NK-92 treated with Interleukin-12 subunit alpha and Interleukin-12 subunit beta, amount 100 ng/mL, for 24 hours (cell line): ENCODE data around the gene TEAD1.

Experiments
- DNase-seq: peaks from one replicate; lab custom pipeline; 2025; lab: John Stamatoyannopoulos, UW

Gene TEAD1

DNA sequence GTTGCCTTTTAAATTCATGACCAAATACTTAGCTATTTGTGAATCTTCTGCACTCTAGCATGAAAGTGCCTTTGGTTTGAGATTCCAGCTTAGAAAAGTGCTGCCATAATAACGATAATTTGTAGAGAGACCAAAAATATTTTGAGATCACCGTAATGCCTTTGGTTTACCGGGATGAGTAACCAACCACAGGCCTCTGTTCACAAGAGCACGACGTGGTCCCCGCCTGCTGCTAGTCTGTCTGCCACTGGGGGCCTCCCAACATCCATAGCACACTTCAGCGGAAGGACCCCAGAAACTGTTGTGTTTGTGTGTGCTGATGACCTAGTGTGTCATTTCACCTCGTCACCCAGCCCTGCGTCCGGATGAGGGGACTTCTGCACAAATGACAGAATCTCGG lies 267.9 kb downstream of the TEAD1 start:
- DNase-seq: no peak

DNA sequence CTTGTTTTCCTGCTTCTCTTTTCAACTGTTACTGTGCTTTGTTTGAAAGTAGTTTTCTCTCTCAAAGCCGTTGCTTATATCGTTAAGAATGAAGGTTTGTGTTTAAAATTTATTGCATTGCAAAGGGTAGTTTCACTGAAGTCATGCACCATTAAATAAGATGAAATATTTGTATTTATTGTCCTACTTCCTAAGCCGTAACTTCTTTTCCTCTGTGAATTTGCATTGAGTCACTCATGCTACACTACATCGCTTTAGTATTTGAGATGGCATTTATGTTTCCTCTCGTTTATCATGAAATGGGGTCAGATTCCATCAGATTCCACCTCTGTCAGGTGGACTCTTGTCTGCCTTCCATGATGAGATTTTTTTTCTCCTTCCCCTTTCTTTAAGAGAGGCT lies 269.1 kb downstream of the TEAD1 start:
- DNase-seq: no peak

DNA sequence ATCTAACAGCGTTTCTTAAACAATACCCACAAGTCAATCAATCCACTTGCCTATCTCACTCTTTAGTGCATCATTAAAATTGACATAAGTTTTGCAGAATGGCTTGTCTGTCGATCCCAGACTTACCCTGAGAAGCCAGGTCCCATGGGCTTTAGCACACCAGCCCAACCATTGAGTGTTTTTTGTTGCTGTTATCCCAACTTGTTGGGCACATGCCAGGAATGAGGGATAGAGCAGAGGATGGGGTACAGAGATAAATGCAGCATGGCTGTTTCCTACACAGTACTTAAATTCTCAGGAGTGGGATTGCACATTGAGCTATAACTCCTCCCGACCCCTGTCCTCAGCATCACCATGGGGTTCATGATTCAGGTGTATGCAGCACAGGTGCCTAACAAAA lies 270.7 kb downstream of the TEAD1 start:
- DNase-seq: no peak

DNA sequence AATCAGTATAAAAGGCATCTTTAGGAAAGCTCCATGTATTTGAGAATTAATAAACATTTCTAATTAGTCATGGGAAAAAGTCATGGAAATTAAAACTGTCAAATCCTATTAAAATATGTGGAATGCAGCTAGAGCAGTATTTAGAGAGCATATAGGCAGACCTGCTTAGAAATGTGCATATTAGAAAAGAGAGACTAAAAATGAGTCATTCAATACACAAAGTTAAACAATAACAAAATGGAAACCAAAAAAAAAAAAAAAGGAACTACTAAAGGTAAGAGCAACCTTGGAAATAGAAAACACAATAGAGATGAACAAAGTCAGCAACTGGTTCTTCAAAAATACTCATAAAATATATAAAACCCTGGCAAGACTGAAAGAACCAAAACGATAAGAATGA lies 275.2 kb downstream of the TEAD1 start:
- no peak for DNase-seq

DNA sequence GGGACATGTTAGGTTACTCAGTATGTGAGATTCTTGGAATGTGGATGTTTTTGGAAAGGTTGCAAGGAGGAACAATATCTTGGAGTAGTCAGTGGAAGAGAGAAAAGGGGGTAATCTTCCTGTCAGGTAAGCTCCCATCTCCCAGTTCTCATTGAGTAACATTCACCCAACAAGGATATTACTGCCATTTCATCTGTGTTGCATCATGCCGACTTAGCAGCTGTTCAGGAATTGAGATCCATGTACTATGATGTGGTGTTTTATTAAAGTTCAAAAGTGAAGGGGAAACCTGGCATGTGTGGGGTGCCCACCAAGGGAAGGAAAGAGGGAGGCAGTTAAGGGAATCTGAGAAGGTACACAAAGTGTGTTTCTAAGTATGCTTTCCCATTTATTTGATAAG lies 276.4 kb downstream of the TEAD1 start:
- DNase-seq: no peak

DNA sequence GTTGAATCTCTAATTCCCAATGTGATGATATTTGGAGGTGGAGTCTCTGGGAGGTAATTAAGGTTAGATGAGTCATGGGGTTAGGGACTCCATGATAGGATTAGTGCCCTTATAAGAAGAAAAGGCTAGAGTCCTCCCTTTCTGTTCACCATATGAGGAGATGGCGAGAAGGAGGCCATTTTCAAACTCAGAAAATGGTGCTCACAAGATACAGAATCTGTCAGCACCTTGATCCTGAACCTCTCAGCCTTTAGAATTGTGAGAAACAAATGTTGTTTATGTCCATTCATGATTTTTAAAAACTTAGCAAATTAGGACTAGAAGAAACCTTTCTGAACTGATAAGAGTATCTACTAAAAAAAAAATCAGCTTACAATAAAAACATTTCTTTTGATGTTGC lies 277.2 kb downstream of the TEAD1 start:
- DNase-seq: no peak

DNA sequence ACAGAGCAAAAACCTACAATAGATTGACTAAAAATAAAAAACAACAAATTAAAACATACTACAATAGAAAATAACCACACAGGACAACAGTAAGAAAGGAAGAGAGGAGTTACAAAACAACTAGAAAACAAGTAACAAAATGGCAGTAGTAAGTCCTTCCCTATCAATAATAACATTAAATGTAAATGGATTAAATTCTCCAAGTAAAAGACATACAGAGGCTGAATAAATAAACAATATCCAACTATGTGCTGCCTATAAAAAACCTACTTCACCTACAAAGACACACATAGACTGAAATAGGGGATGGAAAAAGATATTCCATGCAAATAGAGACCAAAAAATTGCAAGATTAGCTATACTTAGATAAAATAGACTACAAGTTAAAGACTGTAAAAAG lies 277.9 kb downstream of the TEAD1 start:
- no peak for DNase-seq

DNA sequence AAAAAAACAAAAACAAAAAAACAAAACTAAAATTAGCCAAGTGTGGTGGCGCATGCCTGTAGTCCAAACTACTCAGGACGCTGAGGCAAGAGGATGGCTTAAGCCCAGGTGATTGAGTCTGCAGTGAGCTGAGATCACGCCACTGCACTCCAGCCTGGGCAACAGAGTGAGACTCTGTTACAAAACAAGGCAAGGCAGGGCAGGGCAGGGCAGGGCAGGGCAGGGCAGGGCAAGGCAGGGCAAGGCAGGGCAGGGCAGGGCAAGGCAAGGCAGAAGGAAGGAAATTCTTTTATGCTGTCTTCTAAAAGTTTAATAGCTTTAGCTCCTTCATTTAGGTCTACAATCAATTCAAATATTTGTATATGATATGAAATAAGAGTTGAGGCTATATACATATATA lies 284.8 kb downstream of the TEAD1 start:
- no peak for DNase-seq

DNA sequence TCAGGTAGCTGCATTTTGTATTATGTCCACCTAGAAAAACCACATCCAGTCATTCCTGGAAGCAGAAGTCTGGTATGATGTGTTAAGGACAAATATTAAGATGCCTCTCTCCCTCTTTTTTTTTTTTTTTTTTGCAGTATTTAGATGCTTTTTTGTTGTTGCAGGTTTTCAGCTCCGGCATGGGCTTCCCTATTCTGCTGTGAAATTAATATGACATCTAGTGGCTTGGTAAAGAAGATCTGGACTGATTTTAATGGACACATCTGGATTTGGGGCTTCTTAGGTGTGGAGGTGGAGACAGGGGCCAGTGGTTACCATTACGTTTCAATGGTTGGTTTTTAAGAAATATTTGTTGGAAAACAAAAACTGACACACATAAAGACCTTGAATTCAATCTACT lies 287.4 kb downstream of the TEAD1 start:
- DNase-seq: no peak

DNA sequence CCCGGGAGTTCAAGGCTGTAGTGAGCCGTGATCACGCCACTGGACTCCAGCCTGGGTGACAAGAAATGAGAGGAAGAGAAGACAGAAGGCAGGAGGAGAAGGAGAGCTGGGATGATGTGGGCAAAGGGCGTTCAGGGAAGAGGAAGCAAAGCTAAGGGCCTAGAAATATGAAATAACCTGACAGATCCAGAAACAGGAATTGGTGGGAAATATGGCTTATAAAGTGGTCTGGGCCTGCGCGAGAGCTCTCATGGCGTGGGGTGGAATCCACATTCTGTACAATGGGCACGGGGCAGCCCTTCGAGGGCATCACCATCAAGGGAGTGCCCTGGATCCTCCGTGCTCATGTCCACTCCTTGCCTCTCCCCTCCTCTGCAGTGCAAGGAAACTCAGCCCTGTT lies 288.1 kb downstream of the TEAD1 start:
- no peak for DNase-seq

DNA sequence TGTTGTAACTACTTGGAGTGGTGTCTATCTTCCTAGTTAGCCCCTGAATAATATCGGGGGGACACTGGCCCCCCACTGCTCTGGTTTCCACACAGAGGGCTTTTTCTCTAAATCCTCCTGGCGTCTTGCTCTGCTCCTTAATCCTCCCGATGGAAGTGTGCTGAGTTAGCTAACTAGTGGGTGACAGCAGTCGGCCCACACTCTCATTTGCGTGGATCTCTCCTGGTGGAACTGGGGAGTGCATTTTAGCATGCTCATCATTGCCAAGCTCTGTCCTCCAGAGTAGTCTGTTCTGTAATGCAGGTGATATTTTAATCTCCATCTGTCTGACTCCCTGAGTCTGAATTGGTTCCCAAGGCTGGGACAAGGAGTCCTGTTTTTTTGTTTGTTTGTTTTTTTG lies 288.8 kb downstream of the TEAD1 start:
- no peak for DNase-seq

DNA sequence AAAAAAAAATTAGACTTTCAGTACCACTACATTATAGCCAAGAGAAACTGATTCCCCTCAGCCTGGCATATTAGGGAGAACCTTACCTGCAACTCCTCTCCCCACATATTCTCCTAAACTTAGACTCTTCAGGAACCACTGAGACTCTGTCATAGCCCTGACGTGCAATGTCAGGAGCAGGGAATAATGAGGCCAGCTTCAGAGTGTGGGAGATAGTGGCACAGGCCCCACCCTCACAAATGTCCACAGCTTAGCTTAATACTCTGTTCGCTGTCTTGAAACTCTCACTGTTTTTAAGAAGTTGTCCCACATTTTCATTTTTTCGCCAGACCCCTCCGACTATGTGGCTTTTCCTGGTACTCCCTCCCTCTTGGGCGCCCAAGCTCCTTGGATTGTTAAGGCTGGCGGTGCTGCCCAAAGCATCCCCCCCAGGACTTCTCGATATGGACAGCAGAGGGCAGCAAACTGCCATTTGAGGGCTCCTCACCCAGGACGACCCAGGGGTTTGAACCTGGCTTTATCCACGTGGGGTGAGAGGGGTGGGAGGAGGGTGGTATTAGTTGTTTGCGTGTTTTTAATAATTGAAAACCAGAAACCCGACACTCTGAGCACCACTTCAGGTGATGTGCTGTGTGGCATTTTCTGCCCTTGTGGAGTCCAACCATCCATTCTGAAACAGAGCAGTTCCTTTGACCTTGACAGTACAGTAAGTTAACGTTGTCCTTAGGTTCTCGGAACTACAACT lies 289.7 kb downstream of the TEAD1 start:
- DNase-seq: peak; percentile 40

DNA sequence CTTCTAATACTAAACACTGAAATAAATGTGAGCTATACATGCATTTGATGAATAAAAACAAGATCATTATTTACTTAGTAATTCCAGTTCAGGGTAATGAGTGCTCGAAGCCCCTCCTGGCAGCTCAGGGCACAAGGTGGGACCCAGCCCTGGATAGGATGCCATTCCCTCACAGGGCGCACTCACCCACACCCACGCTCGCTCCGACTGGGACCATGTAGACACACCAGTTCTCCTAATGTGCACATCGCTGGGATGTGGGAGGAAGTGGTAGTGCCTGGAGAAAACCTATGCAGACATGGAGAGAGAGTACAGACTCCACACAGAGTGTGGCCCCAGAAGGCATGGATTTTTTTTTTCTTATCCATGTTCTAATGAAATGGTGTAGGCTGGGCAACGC lies 290.4 kb downstream of the TEAD1 start:
- no peak for DNase-seq

DNA sequence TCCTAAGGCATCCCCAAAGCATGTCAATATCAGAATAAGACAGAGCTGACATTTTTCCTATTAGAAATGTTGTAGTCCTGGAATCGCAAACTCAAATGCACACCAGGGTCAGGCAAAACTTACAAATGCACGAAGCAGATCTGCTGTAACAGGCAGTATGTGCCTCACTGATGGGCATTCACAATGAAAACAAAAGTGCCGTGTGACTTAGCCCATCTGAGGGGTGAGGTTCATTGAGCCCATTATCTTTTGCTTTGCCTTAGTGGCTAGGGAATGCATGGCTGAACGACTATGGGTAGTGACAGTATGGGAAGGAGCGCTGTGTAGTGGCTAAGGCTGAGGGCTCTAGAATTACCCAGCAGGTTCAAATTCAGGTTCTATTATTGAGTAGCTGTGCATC lies 291.8 kb downstream of the TEAD1 start:
- no peak for DNase-seq

DNA sequence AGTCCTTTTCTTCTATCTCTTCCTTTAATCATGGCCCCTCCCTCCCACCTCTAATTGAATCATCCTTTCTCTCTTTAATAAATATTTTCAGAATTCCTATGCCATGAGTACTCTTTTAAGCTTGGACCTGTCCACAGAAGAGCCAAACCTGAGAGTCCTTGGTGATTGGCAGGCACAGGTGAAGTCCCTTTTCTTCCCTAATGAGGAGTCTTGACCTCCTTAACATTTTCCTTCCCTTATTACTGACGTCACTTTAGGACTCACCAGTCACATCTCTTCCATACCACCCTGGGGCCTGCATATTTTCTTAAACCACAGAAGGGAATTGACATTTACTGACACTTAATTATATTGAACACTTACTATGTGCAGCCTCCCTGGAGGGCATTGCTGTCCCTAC lies 293.9 kb downstream of the TEAD1 start:
- DNase-seq: no peak

DNA sequence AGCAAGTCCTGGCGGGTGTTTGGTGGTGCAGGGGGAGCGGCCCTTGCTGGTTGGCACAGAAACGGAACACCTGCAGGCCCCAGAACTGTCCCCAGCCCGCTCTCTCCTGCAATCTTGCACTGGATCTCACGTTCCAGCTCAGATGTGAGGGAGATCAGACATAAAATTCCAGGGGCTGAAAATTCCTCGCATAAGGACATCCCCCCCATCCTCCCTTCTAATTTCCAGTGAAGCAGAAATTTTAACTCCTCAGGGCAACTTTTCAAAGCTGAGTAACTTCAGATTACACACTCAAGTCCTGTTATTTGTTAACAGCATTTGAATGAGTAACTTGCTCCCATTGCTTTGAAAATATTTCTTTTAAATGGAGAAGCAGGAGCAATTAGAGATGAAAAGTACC lies 294.6 kb downstream of the TEAD1 start:
- no peak for DNase-seq

DNA sequence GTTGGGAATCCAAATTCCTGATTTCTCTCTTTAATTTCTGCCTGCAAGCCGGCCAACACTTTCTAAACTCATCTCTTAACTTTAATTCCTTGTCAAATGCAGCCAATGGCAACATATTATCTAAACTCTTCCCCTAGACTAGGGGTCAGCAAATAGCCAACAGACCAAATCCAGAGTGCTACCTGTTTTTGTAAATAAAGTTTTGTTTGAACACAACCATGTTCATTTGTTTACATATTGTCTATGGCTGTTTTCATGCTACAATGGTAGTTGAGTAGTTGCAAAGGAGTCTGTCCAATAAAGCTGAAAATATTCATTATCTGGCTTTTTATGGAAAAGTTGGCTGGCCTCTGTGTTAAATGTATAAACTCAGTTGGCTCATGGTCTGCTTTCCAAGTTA lies 297.7 kb downstream of the TEAD1 start:
- no peak for DNase-seq

DNA sequence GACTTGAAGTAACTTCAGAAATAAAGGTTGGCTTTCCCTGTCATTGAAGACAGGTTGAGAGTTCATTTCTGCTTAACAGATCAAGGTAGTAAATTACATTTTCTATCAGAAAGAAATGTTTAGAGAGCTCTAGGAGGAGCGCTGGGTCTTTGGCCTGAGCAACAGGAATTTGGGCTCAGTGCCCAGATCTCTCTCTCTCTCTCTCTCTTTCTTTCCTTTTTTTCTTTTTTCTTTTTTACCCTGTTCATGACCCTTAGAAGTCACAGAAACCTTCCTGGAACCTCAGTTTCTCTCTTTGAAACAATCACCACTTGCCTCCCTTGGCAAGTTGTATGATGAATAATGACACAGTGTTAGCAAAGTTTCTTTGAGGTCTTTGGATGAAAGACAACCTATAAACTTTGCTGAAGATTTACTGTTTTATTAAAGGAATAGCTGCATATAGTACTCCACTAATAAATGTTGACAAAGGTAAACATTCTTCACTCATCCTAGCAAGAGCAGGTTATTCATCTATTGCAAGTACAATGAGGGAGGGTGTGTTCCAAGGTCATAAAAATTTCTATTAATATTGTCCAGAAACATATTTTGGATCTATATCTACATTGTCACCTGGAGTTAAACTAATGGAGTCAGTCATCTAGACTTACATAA lies 299.4 kb downstream of the TEAD1 start:
- no peak for DNase-seq

DNA sequence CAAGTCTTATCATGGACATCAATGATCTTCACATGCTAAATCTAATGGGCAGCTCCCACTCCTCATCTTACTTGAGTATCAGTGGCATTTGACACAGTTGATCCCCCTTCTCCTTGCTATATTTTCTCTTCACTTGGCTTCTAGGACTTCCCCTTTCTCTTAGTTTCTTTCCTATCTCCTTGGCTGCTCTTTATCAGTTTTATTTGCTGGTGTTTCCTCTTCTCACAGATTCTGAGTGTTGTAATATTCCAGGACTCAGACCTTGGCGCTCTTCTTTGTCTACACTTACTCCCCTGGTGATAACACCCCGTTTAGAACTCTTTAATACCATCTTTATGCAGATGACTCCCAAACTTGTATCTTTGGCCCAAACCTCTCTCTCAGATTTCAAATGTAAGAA lies 301.0 kb downstream of the TEAD1 start:
- no peak for DNase-seq

DNA sequence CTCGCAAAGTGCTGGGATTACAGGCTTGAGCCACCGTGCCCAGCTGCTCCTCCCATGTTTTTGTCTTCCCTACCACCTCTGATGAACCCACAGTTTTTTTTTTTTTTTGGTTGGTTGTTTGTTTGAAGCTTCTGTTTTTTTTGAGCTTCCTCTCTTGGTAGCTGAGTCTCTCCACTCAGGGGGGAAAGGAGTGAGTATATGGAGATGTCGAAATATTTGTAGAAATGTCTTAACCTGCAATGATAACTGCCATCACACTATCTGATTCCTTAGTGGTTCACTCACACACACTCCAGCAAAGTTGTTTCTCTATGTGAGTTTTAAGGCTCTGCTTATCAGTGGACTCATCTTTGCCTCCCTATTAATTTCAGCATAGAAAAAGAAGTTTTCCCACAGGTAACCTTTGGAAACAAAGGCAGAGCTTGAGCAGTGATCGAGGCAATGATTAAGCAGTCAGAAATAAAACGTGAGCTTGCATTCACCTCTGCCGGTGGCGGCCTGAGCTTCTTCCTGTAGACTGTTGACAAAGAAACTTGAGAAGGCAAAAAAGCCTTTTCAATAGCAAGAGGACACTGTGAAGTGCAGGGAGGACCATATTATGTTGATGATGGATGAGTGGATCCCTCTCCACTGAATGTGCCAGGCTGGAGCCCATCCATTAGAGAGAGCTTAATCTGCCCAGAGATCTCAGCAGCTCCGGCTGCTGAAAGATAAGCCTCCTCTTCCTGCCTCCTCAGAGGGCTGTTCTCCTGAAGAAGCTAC lies 305.9 kb downstream of the TEAD1 start:
- DNase-seq: no peak

DNA sequence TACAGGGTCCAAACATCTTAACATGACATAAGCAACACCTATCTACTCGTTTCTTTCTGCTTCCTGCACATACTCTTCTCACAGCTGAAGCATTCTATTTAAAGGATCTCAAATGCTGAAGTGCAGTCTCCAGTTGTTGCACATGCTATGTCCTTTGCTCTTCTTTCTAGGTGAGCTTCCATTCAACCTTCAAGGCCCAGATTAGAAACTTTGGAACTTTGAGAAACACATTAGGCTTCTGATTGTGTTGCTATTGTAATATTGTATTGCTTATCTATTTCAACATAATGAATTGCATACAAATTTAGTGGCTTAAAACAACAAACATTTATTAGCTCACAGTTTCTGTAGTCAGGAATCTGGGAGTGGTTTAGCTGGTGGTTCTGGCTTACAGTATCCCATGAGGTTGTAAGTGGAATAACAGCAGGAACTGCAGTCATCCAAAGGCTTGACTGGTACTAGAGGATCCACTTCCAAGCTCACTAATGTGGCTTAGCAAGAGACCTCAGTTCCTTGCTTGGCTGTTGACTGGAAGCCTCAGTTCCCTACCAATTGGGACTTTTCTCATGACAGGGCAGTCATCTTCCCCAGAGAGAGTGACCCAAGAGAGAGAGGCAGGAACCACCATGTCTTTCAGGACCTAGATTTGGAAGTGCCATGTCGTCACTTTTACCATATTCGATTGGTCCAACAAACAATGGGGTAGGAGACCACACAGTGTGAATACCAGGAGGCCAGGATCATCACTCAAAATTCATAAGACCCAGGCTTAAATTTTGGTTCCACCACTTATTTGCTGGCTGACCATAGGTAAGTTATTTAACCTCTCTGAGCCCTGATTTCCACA lies 307.7 kb downstream of the TEAD1 start:
- DNase-seq: no peak

DNA sequence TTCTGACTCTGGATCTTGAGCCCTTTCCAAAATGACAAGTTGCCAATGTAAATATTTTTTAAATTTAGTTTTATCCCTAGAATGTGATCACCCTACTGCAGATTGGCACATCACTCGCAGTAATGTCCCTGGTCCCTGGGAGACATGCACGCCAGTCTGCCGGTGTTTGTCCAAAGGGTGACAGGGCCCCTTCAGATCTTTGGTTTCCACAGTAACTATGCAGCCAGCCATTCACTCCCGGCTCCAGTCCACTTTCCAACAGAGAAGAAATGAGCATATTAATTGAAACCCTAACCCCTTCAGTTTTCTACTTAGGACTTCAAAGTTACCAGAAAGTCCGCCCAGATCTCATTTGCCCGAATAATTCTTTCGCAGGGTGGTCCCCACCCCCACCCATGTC lies 309.1 kb downstream of the TEAD1 start:
- no peak for DNase-seq
